Hematopoietic multipotent progenitor cell treated with erythropoietin and hydrocortisone succinate and interleukin-3 and kit ligand, for 8 days (in vitro differentiated cells): Measurements from ENCODE around the gene ZNG1A.
"Not testable (repeated sequence)": the region's sequence is repeated elsewhere in the genome, so short reads cannot be mapped to it uniquely, and the experiment has no call there.

Experiments used
- DNase-seq: peaks from one replicate; pipeline ENCODE4 v3.0.0-alpha.2; 2015

Gene ZNG1A

DNA sequence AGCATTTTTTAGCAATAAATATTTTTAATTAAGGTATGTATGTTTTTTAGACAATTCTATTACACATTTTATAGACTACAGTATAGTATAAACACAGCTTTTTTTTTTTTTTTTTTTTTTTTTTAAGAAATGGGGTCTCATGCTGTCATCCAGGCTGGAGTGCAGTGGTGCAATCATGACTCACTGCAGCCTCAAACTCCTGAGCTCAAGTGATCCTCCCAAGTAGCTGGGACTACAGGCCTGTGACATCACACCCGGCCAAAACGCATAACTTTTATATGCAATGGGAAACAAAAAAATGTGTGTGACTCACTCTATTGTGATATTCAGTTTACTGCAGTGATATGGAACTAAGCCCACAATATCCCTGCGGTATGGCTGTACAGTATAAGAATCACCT, 9.1 kb downstream of the ZNG1A start:
- not testable (repeated sequence) for DNase-seq

DNA sequence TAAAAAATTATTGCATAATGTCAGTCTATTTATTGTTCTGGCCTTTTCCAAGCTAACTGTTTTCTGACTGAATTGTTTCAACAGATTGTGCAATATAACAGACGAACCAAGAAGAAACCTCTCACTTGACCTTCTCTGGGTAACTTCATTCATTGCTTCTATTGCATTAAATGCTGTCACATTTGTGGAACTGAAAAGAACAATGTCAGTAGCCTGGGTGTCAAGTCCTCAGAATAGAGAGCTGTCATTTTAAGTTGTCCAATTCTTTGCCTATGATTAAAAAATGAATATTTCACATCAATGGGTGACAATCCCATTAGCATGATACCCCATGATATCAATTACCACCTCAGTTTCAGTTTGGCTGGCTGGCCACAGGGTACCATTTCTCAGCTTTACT, 19.0 kb downstream of the ZNG1A start:
- not testable (repeated sequence) for DNase-seq

DNA sequence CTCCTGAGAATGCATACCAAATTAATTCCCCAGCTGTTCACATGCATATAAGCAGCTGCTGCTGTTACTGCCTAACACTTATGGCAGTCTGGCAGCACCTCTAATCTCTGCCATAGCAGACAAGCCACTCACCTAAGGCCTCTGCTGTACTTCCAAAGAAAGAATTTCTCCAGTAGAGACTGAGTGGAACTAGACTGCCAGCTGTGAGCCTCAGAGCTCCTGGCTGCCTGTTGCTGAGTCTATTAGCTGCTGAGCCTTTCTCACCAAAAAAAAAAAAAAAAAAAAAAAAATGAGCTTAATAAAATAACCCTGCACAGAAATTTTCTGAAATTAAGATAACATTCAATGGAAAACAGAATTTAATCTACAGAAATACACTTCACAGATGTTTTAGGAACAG, 27.7 kb downstream of the ZNG1A start:
- not testable (repeated sequence) for DNase-seq

DNA sequence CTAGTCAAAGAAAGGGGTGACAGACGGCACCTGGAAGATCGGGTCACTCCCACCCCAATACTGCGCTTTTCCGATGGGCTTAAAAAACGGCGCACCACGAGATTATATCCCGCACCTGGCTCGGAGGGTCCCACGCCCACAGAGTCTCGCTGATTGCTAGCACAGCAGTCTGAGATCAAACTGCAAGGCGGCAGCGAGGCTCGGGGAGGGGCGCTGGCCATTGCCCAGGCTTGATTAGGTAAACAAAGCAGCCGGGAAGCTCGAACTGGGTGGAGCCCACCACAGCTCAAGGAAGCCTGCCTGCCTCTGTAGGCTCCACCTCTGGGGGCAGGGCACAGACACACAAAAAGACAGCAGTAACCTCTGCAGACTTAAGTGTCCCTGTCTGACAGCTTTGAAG, 39.0 kb downstream of the ZNG1A start:
- not testable (repeated sequence) for DNase-seq

DNA sequence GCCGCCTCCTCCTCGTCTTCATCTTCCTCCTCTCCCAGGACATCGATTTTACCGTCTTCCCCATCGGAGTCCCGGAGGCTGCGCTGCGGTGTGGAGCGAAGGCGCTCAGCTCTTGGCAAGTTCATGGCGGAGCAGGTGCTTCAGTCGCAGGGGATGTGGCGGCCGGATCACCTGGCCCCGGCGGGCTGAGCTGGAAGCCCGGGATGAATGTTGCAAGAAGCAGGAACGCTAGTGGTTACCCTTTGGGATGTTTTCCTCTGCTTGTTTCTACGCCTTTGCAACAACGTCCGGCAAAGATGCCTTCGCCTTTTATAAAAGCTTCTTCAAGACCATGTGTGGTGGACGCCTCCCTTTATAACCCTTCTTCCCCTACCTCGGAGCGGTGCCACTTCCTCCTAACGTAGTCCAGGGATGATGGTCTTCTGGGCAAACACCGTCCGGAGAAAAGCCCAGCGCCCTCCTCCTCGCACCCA, 60.8 kb downstream of the ZNG1A start, which contains the start of gene FOXD4:
Gene FOXD4, minus strand, starts transcription at position 423 of the 473 bp plus-strand sequence. Its CDS starts 298 bp downstream, at position 125.
- not testable (repeated sequence) for DNase-seq

DNA sequence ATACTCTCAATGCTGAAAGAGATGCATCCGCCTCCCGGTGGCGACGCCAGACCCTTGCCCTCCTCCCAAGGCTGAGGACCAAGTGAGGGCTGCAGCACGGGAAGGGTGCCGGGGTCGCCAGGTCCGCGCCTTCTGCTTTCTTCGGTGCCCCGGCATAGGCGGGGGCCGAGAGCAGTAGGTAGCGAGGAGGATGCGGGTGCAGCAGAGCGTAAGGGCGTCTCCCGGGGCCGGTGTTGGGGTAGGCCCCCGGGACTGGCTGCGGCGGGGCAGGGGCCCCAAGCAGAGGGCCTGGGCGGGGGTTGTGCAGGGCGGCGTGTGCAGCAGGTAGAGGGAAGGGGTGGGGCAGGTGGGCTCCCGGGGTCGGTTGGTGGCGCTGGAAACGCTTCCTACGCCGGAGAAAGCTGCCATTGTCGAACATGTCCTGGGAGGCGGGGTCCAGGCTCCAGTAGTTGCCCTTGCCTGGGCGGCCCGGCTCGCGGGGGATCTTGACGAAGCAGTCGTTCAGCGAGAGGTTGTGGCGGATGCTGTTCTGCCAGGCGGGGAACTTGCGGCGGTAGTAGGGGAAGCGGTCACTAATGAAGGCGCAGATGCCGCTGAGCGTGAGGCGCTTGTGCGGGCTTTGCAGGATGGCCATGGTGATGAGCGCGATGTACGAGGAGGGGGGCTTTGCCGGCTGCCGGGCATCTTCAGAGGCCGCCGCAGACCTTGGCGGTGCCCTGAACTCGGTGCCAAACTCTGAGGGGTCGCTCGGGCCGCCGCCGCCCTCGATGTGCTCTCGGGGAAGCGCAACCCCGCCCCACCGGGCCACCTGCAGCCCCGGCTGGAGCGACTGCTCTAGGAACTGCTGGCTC, 61.5 kb downstream of the ZNG1A start:
- DNase-seq, result peak; percentile 1

DNA sequence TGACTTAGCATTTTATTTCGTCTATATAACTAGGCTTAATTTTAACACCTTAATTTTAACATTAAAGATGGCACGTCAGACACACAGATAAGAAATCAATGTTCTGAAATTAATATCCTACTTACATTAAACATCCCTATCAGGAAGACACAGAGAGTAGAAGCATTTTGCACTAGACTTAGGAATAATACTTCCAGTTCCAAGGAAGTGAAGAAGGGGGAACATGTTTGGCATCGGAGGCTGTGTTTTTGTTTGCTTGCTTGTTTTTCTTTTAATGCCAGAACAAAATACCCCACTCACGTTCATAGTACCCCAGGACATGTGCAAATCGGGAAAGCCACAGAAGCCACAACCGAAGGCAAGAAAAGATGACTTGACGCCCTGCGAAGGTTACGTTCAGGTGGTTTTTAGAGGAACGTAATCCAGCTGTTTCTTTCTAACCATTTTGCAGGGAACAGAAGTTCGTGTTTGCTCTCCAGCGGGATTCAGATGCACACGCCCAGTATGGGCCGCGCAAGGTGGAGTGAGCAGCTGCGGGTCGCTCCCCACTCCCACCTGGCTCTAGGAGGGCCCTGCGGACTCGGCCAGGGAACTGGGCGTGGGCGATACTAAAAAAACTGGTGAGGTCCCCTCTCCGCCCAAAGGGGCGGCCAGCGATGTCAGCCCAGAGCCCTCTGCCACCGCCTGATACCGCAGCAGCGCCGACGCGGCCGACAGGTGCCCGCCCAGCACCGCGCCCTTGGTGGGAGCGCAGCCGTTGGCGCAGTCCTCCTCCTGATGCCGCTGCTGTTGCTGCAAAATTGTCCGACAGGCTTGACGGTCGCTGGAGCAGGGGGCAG, 62.4 kb downstream of the ZNG1A start:
- DNase-seq, result peak; percentile 56

DNA sequence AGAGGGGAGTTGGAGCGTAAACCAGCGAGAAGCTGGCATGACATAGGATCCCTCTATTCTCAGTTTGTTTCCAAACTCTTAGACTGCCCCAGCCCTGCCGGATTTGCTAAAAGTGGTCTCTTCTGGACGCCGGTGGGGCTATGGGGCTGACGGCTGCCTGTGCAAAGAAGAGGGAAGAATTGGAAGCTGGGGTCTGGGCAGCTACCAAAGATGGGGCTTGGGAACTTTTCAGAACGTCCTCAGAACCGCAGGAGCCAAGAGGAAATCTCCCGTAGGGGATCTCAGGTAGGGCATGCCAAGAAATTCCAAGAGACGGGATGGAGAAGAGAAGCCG, 63.8 kb downstream of the ZNG1A start:
- DNase-seq, result not testable (repeated sequence)

DNA sequence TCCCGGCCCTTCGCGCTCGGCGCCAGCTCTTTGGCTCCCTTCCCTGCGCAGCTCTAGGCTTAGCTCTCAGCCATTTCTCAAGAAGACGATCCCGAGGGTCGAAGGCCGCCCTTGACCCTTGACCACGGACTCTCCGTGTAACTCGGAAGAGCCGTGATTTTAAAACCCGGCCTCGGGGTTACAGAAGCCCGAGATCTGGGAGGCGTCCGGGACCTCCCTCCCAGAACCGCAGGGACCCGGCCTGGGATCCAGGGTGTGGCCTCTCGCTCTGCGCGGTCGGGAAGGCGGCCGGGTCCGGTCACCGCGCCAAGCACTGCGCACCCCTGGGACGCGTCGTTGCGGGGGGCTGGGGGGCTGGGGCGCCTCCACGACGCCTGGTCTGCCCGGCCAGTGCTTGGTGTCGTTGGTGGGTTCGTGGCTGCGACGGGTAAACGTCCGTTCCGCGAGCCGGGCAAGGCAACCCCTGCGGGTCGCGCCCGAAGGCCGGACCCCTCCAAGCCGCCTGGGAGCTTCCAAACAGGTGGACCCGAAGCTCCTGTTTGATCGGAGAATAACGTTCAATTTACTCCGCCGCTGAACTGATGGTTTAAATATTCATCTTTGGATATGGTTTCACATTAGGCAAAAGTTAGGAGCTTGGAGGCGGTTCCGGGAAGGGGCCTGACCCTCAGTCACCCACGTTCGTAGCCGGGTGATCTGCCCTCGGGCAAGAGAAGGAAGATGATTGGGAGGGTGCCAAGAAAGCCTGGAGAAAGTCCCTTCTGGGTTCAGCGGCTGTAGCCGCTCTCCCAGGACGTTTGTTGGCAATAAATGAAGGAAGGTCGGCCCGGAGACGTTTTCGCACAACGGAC, 64.4 kb downstream of the ZNG1A start:
- DNase-seq, result peak; percentile 15

DNA sequence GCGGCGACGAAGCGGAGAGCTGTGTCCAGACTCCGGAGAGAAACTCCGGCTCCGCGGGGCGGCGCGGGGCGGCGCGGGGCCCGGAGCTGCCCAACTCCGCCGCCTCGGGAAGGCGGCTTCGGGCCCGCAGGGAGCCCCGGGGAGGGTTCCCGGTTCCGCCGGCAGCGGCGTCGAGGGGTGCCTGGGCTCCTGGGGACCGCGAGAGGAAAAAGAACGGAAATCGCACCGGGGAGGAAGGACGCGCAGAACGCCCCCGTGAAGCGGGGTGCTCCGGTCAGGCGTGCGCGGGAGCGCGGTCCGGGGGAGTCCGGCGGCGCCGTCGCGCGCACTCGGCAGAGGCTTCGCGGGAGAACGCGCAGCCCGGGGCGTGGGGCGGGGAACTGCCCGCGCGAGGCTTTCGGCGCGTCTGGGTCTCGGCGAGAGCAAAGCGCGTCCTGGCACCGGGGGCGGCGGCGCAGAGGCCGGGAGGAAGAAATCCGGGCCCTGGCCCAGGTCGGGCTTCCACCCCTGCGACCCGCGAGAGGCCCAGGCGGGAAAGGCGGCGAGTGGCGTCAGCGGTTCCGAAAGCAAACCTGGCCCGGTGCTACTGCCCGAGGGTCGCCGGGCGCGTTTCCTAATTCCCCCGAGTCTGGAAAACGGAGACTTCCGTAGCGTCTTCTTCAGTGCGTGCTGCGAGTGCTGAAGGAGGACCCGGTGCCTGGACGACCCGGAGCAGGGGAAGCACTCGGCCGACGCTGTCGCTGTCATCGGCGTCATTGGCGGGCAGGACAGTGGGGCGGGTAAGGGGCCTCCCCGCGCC, 65.2 kb downstream of the ZNG1A start:
- peak; percentile 3 for DNase-seq

DNA sequence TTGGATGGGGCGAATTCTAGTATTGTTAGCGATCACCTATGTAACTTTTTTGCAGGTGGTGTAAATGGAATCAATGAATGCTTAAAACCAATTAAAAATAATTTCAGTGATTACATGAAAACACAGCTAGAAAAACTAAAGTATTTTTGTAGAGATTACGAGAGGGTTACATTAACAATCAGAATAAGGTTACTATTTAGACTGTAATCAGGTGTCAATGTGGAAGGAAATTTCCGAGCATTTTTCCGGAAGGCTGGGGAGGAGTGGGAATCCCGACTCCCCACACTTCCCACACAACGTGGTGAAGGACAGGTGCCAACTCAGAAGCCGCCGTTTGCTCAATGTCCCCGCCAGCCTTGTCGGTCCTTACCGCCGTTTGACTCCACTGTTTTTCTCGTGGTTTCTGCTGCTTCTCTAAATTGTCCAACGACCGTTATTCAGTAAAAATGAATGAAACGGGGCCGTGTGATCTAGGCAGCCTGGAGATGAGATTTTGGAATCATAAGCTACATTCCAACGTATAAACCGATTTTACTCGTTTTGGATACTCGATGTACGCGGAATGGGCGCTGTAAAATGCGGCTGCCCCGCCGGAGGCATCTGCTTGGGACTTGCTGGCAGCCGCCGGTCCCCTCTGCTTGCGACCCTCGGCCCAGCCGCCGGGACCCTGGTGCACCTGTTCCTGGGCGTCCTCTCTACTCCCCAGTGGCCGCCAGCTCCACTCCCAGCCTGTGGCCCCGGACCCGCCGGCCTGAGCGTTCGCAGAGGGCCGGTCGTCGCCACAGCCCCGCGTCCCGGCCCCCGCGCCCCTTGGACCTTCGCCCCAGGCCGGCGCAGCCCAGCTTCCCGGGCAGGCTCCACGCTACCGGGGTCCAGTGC, 66.0 kb downstream of the ZNG1A start:
- peak; percentile 27 for DNase-seq

DNA sequence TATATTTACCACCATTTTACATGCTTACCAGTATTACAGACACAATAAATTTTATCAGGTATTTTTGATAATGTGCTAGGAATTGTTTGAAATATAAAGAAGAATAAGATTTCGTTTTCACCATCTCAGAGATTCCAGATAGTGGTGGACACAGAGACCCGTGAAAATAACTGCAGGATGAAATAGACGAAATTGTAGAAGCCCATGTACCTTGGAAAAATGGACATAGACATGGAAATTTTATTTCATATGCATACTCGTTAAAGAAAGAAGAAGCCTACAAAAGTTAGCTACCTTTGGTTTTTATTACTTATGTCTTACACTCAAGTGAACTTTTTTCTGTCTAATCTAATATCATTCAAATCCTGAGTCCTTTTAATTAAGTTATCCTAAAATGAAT, 68.2 kb downstream of the ZNG1A start:
- peak; percentile 1 for DNase-seq

DNA sequence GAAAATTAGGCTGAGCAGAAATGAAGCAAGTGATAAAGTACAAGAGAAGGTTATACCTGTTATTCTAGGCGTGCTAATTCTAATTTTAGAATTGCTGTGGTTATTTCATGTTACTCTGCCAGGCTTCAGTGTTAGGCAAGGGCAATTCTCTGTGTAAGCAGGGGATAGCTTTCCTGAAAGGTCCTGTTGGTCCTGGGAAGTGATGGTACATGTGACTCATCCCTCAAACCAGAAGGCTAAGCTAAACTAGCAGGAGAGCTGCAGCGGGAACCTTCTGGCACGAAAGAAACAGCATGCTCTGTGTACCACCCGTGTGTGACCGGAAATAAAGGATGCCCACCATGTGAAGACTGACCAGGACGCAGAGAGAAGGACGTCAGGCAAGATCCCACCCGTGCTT, 69.3 kb downstream of the ZNG1A start:
- not testable (repeated sequence) for DNase-seq

DNA sequence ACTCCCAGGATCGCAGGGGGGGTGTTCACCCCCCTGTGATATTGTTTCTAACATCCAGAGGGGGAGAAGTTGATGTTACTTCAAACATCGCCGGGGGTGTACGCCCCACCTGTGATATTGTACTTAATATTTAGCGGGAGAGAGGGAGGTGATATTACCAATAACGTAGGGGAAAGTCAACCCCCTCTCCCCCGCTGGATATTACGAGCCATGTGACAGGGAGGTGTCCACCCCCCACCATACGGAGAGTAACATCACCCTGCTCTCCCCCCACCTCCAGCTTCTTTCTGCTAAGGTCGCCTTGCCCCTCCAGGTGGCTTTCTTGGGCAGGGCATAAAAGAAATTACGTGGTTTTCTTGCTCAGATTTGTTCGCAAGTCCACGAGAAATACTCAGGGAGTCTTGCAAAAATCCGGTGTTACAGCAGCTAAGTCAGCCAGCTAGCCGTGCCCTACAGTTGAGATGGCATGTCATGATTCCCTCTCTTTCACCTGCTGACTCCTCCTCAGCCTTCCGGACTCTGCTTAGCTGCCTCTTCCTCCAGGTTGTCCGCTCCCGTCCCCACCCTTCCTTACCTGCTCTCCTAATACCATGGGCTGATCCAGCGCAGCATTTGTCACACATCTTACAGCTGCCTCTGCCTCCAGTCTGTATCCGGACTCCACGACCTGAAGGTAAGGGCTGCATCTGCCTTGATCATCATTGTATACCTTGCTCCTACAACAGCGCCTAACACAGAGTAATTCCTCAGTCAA, 69.9 kb downstream of the ZNG1A start:
- DNase-seq, result not testable (repeated sequence)

DNA sequence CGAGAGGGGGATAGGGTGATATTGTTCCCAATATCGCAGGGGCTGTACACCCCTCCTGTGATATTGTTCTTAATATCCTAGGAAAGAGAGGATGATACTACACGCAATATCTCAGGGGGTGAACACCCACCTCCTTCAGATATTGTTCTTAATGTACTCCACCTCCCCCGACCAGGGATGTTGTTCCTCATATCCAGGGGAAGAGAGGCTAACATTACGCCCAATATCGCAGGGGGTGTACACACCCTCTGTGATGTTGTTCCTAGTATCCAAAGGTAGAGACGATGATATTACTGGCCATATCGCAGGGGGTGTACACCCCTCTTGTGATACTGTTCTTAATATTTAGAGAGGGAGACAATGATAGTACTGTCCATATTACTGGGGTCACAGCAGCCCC, 72.9 kb downstream of the ZNG1A start:
- DNase-seq, result peak; percentile 0

DNA sequence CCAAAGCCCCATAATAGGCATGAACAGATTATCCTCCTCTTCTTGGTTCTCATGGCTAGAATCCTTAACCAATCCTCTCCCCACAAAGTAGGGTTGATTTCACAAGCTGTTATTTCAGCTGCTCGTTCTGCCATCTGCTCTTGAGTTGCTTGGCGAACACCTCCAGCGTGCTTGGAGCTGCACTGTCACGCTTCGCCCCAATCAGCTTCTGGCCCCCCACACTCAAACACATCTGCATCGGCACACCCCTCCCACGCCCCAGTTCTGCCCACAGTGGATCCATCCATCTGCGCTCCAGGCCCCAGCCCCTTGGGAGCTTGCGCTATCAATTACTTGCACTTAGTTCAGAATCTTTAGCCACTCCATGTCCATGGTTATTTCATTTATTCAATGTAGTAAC, 78.4 kb downstream of the ZNG1A start:
- DNase-seq, result not testable (repeated sequence)

DNA sequence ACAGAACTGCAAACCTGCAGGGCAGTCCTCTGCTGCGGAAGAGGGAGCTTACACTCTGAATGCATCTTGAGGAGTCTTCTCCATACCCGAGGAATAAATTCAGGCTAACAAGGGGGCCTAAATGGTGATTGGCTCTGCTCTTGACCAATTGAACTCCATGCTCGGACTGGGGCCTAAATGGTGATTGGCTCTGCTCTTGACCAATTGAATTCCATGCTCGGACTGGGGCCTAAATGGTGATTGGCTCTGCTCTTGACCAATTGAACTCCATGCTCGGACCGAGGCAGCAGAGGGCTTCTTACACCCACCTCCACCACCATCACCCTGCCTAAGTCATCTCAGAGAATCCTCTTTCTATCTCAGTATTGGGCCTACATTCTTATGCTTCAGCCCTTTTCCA, 79.0 kb downstream of the ZNG1A start:
- DNase-seq, result not testable (repeated sequence)

DNA sequence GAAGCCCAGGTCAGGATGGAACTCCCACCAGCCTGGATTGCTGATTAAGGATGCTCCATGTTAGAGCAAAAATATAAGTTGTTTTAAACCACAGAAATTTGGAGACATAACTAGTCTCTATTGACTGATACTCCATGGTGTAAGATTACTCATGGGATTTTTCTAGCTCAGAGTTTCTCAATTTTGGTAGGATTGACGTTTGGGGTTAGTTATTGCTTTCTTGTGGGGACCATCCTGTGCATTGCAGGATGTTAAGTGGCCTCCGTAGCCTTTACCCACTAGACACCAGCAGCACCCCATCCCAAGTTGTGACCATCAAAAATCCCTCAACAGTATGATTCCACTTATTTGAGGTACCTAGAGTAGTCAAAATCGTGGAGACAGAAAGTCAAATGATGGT, 80.1 kb downstream of the ZNG1A start:
- DNase-seq, result not testable (repeated sequence)

DNA sequence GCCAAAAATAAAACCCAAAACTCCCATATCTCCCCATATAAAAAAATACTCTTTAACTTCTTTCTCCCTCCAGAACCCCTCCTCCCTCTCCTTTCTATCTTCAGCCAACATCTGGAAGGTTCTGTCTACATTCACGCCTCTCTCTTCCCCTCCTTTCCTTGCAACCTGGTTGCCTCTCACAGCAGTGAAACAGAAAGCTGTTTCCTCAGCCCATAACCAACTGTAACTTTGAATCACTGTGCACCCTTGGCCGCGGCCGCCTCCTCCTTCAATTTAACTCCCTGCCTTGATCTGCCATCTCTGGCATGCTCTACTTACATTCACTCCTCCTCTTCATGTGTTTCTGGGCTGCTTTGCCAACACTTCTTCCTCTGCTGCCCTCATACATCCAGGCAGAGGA, 83.9 kb downstream of the ZNG1A start:
- DNase-seq, result peak; percentile 52

DNA sequence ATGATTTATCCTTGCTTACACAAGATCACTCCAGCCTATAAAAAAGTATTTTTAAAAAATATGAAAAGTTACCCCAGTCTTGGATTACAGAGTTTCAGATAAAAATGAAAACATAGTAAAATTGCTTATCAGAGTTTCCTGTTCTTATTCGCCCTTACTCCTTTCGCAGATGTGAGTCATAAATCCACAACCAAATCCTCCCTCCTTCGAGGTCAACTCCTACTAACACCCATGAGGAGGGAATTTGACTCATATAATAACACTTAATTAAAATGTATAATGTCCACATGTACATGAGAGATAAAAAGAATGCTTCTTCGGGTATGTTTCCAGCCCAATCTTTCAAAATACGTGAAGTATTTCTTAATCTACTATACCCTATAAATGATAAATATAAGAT, 84.5 kb downstream of the ZNG1A start:
- DNase-seq, result peak; percentile 20
